COLO668 (cell line): ENCODE data around the gene RNF113B.

Source experiments
- DNase-seq: peaks from one replicate; lab custom pipeline; 2025; ENCODE audit not compliant: unreplicated experiment; lab: John Stamatoyannopoulos, UW

RNF113B gene

DNA sequence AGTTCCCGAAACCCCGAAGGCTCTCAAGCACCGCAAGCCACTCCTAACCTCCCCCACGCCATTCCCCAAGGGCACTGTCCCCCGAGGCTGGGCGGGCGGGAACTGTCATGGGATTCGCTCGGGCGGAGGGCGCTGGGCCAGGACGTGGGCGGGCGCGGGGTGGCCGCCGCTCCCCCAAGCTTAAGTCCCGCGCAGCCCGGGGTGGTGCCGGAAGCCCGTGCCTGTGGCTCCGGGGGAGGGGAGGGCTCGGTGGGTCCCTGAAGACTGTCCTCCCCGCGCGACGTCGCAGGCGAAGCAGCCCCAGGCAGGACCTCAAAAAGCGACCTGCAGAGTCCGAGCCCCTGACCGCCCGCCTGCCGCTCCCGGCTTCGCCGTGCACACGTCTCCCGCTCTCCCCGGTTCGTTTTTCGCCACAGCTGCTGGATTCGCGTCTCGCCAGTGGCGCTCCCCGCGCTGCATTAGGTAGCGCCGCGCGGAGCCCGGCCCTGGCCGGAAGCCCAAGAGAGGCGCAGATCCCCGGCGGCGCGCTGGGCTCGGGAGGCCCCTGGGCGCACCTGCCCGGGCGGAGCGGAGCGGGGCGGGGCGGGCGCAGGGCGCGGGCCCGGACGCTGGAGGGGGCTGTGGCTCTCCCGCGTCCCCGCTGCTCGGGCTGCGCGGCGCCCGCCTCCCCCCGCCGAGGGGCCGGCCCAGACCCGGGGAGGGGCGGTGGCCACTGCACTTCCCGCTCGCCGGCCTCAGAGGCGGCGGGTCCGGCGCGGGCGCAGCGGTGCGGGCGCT lies 34.5 kb downstream of the RNF113B start, which contains the start of gene FARP1:
FARP1 (plus strand) TSS at position 715 of the 777 bp plus-strand sequence. CDS start 70,149 bp downstream, outside the sequence.
- peak; percentile 99 for DNase-seq

DNA sequence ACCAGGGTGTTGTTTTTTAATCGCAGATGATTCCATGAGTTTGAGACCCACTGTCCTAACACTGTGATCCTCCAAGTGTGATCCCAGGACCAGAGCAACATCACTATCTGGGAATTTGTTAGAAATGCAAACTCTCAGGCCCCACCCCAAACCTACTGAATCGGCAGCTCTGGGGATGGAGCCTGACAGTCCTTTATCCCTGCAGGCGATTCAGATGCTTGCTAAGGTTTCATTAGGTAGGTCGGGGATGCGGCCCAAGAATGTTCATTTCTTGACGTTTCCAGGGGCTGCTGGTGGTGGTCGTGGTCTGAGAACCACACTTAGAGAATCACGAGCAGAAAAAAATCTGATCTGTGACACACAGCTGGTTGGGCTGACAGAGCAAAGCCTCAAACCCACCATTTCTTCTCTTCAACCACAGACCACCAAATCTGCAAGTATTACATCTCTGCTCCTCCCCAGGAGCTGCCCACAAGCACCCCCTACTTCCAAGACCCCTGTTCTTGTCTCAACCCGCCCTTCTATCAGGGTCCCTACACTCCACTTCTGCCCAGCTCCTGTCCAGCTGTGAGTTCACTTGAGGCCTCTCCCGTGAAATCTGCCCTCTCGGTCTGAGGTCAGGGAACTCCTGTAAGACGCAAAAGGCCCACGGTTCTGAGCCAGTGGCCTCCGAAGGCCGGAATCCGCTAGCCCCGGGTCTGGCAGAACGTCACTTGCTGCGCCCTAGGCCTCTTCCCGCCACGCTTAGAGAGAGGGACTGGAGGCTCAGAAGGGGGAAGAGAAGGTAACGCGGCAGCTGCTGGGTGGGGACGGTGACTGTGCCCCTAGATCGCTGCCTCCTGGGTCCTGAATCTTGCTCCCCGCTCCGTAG lies 35.3 kb downstream of the RNF113B start:
- peak; percentile 68 for DNase-seq

DNA sequence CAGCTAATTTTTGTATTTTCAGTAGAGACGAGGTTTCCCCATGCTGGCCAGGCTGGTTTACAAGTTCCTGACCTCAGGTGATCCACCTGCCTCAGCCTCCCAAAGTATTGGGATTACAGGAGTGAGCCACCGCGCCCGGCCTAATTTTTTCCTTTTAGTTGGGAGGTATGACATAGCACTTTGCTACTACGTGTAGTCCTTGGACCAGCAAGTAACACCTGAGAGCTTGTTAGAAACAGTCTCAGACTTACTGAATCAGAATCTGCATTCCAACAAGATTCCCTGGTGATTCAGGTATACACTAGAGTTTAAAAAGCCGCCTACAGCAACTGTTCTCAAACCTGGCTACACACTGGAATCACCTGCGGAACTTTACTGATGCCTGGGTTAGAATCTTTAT lies 36.0 kb downstream of the RNF113B start:
- no peak for DNase-seq

DNA sequence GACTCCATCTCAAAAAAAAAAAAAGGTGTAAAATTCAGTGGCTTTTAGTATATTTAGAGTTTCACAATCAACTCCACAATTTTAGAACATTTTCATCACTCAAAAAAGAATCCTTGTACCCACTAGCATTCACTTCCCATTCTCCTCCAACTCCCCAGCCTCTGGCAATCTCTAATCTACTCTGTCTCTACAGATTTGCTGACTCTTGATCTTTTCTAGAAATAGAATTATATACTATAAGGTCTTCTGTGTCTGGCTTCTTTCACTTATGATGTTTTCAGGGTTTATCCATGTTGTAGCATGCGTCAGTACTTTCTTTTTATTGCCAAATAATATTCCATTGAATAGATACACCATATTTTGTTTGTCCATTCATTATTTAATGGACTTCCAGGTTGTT lies 42.2 kb downstream of the RNF113B start:
- no peak for DNase-seq

DNA sequence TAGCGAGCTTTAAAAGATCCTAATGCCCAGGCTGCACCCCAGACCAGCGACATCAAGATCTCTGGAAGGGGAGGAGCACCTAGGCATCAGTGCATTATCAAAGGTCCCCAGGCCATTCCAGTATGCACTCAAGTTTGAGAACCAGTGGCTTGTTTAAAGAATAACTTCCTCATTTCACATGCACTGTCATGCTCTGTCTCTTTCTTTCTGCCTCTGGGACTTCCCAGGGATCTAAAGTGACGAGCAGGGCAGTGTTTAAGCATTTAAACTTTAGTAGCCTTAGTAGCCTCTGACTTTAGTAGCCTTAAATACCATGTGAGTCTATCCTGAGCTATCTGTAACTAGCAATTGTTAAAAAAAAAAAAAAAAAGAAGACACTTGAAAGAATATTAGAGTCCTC lies 43.1 kb downstream of the RNF113B start:
- no peak for DNase-seq

DNA sequence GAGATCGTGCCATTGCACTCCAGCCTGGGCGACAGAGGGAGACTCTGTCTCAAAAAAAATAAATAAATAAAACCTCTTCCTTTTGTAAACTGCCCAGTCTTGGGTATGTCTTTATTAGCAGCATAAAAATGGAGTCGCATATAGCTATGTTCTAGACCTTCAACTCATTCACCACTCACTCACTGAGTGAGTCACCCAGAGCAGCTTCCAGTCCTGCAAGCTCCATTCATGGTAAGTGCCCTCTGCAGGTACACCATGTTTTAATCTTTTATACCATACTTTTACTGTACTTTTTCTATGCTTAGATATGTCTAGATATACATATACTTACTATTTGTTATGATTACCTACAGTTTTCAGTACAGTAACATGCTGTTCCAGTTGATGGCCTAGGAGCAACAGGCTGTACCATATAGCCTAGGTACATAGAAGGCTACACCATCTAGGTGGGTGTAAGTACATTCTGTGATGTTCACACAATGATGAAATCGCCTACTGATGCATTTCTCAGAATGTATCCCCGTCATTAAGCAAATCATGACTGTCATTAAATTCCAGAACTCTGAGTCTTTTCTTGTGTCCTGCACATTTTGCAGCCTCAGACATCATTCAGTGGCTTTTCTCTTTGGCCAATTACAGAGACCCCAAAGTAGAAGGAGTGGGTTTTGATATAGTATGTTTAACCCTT lies 47.9 kb downstream of the RNF113B start:
- no peak for DNase-seq
